Skeletal muscle satellite cell (primary cell): ENCODE results near the gene P2RX6. TPM values are rescaled to one million over a fixed set of nuclear protein-coding genes. Genes with fewer than 3 reads are reported as not detected.

Experiments
- H3K27me3 ChIP-seq: 2 replicates; pipeline ENCODE4 v1.7.0; 2013; ENCODE audit warnings: low read length; ENCODE audit not compliant: control insufficient read depth, insufficient read depth
- H3K36me3 ChIP-seq: 2 replicates; pipeline ENCODE4 v1.7.0; 2013; ENCODE audit warnings: mild to moderate bottlenecking, control low read depth, low read length; ENCODE audit not compliant: insufficient read depth
- H3K4me1 ChIP-seq: 2 replicates; pipeline ENCODE4 v1.7.0; 2013; ENCODE audit warnings: low read length; ENCODE audit not compliant: control insufficient read depth, insufficient read depth
- H3K4me2 ChIP-seq: 2 replicates; pipeline ENCODE4 v1.7.0; 2013; ENCODE audit warnings: mild to moderate bottlenecking, low read length
- H3K4me3 ChIP-seq: 2 replicates; pipeline ENCODE4 v1.7.0; 2013; ENCODE audit warnings: low read length
- H3K9ac ChIP-seq: 2 replicates; pipeline ENCODE4 v1.7.0; 2013; ENCODE audit warnings: mild to moderate bottlenecking, low read depth, low read length, moderate library complexity
- H3K9me3 ChIP-seq: replicated peaks from 2 replicates; pipeline ENCODE4 v1.7.0; 2013; ENCODE audit warnings: mild to moderate bottlenecking, control low read depth, low read length
- small RNA-seq: library from RNA; depleted of rRNA; stranded (forward); fragments of <200 nt; gene quantifications from one replicate; pipeline ENCODE3, GENCODE V24; 2012

The P2RX6 gene

DNA sequence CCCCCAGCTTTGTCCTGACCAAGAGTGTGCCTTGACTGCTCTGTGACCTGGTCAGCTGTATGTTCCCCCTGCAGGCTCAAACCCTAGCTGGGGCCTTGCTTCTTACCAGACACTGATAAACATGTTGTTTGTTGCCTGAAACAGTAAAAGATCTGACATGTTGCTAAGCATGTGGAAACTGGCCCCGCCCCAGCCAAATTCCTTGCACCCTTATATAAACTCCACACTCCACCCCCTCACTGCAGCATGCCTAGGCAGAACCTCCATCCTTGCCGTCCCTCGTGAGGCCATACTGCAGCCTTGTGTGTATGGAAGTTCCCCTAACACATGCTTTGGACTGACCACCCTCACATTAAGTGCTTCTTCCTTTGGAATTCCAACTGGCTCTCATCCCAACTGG is 58.1 kb downstream of the P2RX6 start:
- Histone ChIP-seq H3K36me3 (no peaks in the 10 kb centered on the region), H3K4me1 (peaks cover 13% of the 10 kb centered on the region), H3K27me3 (peaks cover 3% of the 10 kb centered on the region), H3K9ac (no peak overlapping the region), H3K4me3 (no peak overlapping the region), H3K4me2 (no peak overlapping the region), H3K9me3 (no peaks in the 10 kb centered on the region)

DNA sequence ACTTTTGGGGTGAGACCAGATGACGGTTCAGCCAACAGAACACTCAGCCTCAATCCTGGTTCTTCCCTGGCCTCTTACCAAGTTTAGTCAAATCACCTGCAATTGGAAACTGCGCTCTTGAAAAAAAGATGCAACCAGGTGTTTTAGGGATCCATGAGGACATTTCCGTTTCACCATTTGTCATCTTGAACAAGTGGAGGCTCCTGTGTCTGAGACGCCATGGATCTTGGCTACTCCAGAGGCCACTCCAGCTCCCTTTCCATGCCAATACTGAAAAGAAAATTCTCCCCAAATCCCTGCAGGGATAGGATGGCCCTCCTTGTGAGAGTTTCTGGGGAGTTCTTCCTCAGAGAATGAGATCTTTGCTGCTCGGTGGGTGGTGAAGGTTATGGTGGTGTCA is 58.5 kb downstream of the P2RX6 start:
- Histone ChIP-seq H3K4me2 (no peak overlapping the region), H3K4me1 (peaks cover 13% of the 10 kb centered on the region), H3K4me3 (no peak overlapping the region), H3K9me3 (no peaks in the 10 kb centered on the region), H3K27me3 (peaks cover 3% of the 10 kb centered on the region), H3K9ac (no peak overlapping the region), H3K36me3 (no peaks in the 10 kb centered on the region)

GRCh38 chr22:21074102-21074715 is 59.2 kb downstream of the P2RX6 start:
- Histone ChIP-seq H3K36me3 (no peaks in the 10 kb centered on the region), H3K4me2 (peak overlapping the region; percentile 29), H3K4me3 (no peak overlapping the region), H3K9me3 (no peaks in the 10 kb centered on the region), H3K4me1 (peaks cover 13% of the 10 kb centered on the region), H3K9ac (no peak overlapping the region), H3K27me3 (peaks cover 3% of the 10 kb centered on the region)

DNA sequence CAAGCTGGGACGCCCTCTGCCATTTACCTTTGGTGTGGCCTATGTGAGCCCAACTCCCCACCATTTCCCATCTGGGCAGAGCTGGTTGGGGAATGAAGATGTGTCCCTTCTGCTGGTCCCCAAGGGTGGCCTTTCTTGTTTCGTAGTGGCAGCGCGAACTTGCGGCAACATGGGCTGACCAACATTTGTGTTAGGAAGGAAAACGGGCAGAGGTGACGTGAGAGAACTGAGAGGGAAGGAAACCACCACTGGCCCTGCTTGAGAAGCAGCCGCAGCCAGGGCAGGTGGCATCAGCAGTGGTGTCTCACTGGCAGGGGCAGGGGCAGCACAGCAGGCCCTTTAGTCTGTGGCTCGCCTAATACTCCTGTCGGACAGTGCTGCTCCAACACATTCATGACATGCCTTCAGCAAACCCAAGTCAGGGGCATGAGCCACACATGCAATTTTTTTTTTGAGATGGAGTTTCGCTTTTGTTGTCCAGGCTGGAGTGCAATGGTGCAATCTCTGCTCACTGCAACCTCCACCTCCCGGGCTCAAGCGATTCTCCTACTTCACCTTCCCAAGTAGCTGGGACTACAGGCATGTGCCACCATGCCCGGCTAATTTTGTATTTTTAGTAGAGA is 60.7 kb downstream of the P2RX6 start:
- Histone ChIP-seq H3K9me3 (no peaks in the 10 kb centered on the region), H3K4me2 (no peak overlapping the region), H3K4me1 (peaks cover 13% of the 10 kb centered on the region), H3K36me3 (no peaks in the 10 kb centered on the region), H3K27me3 (peaks cover 3% of the 10 kb centered on the region), H3K4me3 (no peak overlapping the region), H3K9ac (no peak overlapping the region)

DNA sequence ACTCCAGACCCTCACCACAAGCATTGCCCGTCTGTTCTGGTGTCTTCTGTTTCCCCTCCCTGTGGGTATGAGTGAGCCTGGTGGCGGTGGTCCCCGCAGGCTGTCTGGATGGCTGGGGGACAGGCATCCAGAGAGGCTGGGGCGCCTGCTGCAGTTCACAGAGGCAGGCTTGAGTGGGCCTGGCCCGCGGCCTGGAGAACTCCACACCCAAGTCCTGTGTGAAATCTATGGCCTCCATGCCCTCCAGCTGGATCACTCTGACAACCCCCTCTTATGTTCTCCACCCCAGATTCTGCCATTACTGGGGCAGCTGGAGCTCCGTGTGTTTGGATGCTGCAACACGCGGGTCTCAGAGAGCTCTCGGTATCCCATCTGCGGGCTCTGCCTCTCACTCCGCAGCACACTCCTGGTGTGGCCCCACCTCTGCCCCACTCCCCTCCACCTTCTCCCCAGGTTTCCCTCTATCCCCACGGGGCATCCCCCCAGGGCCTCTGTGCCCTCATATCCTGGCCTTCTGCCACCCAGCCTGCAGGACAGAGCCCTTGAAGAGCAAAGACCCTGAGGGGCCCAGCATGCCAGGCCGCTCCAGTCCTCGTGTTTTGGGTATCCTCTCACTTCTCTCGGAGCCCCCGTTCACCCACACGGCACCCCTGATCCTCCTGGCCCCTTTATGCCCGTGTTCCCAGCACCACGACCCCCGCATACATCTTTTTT is 62.1 kb downstream of the P2RX6 start:
- H3K4me2 ChIP-seq = no peak overlapping the region
- no peaks in the 10 kb centered on the region for H3K36me3 ChIP-seq
- peaks cover 13% of the 10 kb centered on the region for H3K4me1 ChIP-seq
- H3K9me3 ChIP-seq = no peaks in the 10 kb centered on the region
- H3K27me3 ChIP-seq = peaks cover 3% of the 10 kb centered on the region
- no peak overlapping the region for H3K9ac ChIP-seq
- no peak overlapping the region for H3K4me3 ChIP-seq

Small RNA genes lying within 50 kb of the gene (small RNA-seq; reads per million reads assigned to genes)
- not detected for gene MIR649
